Measurements from ENCODE around the gene SS18. TPM values are rescaled to one million over a fixed set of nuclear protein-coding genes. Genes with fewer than 3 reads are reported as not detected.

The SS18 gene
- total RNA-seq, 1 donor from 2014 or later = 60.0 TPM

DNA sequence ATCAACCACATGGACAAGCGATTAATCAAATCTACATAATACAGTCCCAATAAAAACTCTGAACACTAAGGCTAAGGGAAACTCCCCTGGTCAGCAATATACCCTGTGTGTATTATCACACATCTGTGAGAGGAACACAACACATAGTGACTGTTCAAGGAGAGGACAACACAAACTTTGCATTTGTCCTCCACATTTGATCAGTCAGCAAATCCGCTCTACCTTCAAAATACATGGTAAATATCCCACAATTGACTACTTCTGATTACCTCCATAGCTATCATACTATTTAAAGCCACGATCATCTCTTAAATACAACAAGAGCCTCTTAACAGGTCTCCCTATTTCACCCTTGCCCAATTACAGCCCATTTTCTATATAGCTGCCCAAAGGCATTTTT, 45.6 kb downstream of the SS18 start:
- peaks cover 5% of the 10 kb centered on the region for H3K36me3 ChIP-seq
- H3K4me1 ChIP-seq = no peaks in the 10 kb centered on the region
- DNase-seq (no peak), ATAC-seq (no peak)
- TF ChIP-seq, protein P1, sequence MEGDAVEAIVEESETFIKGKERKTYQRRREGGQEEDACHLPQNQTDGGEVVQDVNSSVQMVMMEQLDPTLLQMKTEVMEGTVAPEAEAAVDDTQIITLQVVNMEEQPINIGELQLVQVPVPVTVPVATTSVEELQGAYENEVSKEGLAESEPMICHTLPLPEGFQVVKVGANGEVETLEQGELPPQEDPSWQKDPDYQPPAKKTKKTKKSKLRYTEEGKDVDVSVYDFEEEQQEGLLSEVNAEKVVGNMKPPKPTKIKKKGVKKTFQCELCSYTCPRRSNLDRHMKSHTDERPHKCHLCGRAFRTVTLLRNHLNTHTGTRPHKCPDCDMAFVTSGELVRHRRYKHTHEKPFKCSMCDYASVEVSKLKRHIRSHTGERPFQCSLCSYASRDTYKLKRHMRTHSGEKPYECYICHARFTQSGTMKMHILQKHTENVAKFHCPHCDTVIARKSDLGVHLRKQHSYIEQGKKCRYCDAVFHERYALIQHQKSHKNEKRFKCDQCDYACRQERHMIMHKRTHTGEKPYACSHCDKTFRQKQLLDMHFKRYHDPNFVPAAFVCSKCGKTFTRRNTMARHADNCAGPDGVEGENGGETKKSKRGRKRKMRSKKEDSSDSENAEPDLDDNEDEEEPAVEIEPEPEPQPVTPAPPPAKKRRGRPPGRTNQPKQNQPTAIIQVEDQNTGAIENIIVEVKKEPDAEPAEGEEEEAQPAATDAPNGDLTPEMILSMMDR (IDR thresholded peaks at IDR 0.05) = no peak
- H3K27me3 ChIP-seq = no peaks in the 10 kb centered on the region
- H3K9me3 ChIP-seq = no peaks in the 10 kb centered on the region
- no peak overlapping the region for H3K27ac ChIP-seq
- no peak overlapping the region for H3K4me3 ChIP-seq
- intact Hi-C loops (cut with DNase I) = no loop called here

DNA sequence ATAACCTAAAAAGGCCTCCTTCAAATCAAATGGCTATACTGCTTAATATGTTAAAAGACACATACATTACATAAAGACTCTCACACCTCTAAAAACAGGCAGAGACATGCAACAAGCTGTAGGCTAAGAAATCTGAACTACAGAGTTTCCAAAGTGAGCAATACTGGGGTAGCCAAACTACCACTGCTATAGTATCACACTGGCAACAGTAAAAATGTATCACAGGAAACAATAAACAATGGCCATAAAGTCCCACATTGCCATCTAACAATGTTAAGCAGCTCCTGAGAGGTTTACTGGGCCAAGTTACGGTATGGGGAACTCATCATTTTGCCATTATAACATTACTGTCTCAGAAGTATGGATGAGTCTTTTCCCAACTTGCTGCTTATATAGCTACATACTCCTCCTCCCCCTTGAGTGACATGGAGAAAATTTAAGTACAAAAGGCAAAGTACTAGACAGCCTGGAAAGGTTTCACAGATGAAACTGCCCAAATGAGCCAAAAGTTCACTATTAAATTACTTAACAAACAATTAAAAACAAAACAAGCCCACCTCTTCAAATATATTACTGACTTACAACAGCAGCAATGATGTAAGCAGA, 50.3 kb downstream of the SS18 start:
- ATAC-seq = no peak
- TF ChIP-seq, protein P1 (IDR thresholded peaks at IDR 0.05) = no peak
- H3K4me3 ChIP-seq = no peak overlapping the region
- no peaks in the 10 kb centered on the region for H3K4me1 ChIP-seq
- DNase-seq = no peak
- H3K9me3 ChIP-seq = no peaks in the 10 kb centered on the region
- intact Hi-C loops (cut with DNase I) = no loop called here
- H3K27me3 ChIP-seq = no peaks in the 10 kb centered on the region
- H3K36me3 ChIP-seq = peaks cover 34% of the 10 kb centered on the region
- no peak overlapping the region for H3K27ac ChIP-seq

DNA sequence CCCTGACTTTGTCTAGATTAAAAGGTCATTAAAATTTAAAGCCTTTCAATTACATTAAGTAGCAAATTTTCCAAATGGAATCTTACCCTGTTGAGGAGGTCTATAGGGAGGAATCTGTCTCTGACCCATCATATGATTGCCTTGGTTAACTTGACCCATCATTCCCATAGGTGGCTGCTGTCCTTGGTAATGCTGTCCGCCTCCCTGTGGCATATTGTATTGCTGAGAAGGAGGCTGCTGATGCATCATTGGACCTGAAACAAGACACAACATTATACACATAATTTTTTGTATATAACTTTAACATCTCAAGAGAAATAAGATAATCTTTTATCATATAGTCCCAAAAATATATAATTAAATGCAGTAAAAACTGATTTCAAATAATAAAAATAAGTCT, 51.2 kb downstream of the SS18 start:
- Histone ChIP-seq H3K27me3 (no peaks in the 10 kb centered on the region), H3K4me1 (no peaks in the 10 kb centered on the region), H3K36me3 (peaks cover 43% of the 10 kb centered on the region), H3K27ac (no peak overlapping the region), H3K9me3 (no peaks in the 10 kb centered on the region), H3K4me3 (no peak overlapping the region)
- TF ChIP-seq, protein P1 (IDR thresholded peaks at IDR 0.05) = no peak
- ATAC-seq = no peak
- no peak for DNase-seq
- intact Hi-C loops (cut with DNase I) = no loop called here

DNA sequence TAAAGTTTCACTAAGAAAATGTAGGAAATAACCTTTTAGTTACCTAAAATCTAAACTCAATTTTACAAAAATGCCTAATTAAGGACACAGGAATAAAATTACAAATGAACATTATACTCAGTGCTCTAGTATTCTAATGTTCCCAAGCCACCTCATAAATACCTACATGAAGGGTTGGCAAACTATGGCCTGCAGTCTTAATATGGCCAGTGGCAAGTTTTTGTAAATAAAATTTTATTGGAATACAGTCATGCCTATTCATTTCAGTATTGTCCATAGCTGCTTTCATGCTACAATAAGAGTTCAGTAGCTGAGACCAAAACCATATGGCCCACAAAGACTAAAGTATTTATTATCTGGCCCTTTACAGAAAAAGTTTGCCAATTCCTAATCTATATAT, 53.8 kb downstream of the SS18 start:
- Histone ChIP-seq H3K27me3 (no peaks in the 10 kb centered on the region), H3K9me3 (no peaks in the 10 kb centered on the region), H3K27ac (no peak overlapping the region), H3K4me1 (no peaks in the 10 kb centered on the region), H3K4me3 (no peak overlapping the region), H3K36me3 (peaks cover 69% of the 10 kb centered on the region)
- DNase-seq (no peak), ATAC-seq (no peak)
- intact Hi-C loops (cut with DNase I) = no loop called here
- TF ChIP-seq, protein P1 (IDR thresholded peaks at IDR 0.05) = no peak

DNA sequence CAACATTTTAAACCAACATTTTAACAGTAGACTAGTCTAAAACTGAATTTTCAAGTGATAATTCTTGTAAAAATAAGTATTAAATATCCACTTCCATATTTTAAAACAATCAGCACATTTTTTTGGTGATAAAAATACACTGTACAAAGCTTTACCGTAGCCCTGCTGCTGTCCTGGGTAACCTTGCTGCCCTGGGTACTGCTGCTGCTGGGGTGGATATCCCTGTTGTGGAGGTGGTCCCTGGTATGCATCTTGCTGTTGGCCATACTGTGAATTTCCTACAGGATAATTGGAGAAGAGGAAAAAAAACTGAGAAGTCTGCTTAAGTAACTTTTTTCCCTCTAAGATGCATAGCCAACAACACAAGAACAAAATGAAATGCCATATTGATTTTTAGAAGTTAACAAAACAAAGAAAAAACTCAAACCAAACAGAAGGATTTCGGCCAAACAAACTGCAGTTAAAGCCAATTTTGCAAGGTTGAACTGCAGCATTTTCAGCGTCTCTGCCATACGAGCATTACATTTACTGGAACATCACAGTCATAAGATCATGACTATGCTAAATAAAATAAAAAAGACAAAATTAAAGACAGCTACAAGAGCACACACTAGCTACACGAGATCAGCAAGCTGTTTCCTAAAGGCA, 55.4 kb downstream of the SS18 start:
- Histone ChIP-seq H3K36me3 (peaks cover 86% of the 10 kb centered on the region), H3K9me3 (no peaks in the 10 kb centered on the region), H3K27ac (no peak overlapping the region), H3K4me3 (no peak overlapping the region), H3K4me1 (no peaks in the 10 kb centered on the region), H3K27me3 (no peaks in the 10 kb centered on the region)
- intact Hi-C loops (cut with DNase I) = no loop called here
- DNase-seq (no peak), ATAC-seq (no peak)
- TF ChIP-seq, protein P1 (IDR thresholded peaks at IDR 0.05) = no peak

All from upper lobe of right lung (tissue), 1 donor.